GOT3 (cell line): ENCODE measurements around the gene ASTN2.

Experiments
- DNase-seq: peaks from one replicate; lab custom pipeline; 2025; ENCODE audit warnings: mixed read lengths; lab: John Stamatoyannopoulos, UW

ASTN2 gene, protein sequence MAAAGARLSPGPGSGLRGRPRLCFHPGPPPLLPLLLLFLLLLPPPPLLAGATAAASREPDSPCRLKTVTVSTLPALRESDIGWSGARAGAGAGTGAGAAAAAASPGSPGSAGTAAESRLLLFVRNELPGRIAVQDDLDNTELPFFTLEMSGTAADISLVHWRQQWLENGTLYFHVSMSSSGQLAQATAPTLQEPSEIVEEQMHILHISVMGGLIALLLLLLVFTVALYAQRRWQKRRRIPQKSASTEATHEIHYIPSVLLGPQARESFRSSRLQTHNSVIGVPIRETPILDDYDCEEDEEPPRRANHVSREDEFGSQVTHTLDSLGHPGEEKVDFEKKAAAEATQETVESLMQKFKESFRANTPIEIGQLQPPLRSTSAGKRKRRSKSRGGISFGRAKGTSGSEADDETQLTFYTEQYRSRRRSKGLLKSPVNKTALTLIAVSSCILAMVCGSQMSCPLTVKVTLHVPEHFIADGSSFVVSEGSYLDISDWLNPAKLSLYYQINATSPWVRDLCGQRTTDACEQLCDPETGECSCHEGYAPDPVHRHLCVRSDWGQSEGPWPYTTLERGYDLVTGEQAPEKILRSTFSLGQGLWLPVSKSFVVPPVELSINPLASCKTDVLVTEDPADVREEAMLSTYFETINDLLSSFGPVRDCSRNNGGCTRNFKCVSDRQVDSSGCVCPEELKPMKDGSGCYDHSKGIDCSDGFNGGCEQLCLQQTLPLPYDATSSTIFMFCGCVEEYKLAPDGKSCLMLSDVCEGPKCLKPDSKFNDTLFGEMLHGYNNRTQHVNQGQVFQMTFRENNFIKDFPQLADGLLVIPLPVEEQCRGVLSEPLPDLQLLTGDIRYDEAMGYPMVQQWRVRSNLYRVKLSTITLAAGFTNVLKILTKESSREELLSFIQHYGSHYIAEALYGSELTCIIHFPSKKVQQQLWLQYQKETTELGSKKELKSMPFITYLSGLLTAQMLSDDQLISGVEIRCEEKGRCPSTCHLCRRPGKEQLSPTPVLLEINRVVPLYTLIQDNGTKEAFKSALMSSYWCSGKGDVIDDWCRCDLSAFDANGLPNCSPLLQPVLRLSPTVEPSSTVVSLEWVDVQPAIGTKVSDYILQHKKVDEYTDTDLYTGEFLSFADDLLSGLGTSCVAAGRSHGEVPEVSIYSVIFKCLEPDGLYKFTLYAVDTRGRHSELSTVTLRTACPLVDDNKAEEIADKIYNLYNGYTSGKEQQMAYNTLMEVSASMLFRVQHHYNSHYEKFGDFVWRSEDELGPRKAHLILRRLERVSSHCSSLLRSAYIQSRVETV (N-terminal part only)

DNA sequence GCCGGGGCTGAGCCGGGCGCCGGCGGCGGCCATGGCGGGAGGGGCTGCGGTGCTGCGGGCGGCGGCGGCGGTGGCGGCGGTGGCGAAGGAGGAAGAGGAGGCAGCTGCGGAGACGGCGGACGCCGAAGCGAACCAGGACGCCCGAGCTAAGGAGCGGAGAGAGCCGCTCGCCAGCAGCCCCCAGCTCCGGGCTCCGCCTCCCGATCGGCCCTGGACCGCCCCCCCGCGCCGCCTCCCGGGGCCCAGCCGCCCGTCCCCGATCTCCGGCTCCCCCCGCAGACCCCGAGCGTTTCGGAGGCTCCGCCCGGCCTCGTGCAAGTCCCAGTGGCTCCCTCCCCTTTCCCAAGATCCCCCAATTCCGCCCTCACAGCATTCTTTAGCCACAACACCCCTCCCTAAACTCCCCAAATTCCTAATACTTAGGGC lies at the start of gene ASTN2:
Gene ASTN2 (minus strand): TSS at position 152 of the 426 bp plus-strand sequence. CDS start 119 bp downstream, at position 33.
- DNase-seq, result no peak

DNA sequence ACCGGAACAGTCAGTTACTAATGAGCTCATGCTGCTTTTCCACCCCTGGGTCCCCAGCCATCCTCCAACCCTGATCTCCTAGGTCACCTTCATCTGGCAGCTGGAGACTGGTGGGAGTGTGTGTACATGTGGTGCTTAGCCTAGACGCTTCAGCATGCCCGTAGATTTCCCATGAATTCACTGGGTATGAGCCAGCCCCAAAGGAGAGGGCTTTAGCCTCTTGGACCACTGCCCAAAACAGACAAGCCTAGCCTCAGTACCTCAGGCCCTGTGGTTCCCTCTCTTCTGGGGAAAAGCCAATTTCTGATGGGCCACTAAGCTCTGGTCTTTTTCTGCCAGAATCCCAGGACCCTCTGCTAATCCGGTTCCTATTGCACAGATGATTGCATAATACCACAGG lies 48.0 kb upstream of the ASTN2 start:
- DNase-seq, result no peak

DNA sequence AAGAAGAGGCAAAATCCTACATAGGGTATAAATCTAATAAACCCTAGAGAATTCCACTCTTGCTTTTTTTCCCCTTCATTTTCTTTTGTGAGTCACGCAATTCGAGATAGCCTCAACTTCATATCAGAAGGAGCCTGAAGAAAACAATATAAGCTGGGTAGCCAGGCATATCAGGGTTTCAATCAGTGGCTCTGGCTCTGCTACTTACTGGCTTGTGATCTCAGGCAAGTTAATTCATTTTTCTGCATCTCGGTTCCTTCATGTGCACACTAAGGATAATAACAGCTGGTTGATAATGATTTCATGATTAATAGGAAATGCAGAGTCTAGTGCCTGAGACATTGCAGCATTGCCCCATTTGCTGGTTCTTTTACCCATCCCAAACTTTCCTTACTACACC lies 46.5 kb upstream of the ASTN2 start:
- no peak for DNase-seq

DNA sequence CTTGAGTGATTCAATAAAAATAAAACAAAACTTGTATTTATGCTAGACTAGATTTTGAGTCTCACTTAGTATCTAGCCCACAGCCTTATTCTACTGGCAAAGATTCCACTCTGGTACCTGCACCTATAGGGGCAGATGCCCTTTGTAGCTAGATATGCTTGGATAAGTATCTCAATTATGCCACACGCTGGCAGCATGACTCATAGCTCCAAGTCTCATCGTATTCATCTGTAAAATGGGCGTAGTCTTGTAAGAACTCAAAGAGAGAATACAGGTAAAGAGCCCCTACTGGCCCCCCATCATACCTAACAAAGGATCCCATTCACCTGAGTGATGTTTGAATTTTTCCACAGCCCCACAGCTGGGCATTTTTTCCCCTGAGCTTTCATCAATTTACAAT lies 45.9 kb upstream of the ASTN2 start:
- DNase-seq, result no peak

DNA sequence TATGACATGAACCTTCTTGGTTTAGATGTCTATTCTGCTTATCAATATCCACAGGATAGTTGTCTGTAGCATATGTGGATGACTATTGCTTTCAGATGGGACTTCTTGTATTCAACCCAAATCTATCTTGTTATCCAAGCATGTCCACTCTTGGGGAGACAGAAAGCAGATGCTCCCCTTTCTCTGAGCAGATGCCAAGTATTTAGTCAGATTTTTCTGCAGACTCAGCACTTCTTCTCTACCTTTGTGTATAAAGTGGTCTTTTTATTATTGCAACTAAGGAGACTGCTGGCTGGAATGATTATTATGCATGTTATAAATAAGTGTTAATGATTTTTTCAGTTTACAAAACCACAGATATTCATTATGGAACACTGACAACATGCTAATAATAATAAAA lies 45.1 kb upstream of the ASTN2 start:
- DNase-seq, result no peak

DNA sequence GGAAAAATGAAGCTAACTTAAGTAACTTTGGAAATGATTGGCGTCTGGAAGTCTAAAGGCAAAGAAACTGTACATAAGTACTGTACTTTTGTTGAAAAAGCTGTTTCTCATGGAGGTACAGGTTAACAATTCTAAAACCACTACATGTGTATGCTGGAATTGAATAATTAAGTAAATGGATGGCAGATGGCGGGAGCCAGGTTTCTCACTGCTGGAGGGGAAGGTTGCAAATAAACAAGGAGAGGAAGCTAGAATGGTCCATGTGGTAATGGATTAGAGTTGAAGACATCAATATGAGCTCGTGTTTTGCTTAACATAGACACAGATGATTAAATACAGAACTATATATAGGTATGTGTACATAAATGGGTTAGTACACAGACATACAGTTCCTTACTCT lies 43.2 kb upstream of the ASTN2 start:
- DNase-seq, result no peak

DNA sequence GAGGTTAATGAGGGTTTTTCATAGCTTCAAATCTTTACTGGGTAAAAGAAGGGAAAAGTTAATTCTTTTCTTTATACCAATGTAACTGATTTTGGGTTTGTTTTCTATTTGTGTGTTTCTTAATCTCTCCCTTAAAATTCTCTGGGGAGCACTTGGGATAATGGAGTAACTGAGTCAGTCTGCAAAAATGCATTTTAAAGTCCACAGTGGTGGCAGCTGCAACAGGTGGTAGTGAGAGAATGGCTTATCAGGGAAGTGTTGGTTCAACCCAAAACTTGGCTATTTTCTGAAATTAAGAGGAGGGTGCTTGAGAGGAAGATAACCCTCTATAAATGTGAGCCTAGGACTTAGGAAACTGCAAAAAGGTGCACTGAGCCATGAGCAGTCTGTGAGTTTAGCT lies 39.9 kb upstream of the ASTN2 start:
- no peak for DNase-seq

DNA sequence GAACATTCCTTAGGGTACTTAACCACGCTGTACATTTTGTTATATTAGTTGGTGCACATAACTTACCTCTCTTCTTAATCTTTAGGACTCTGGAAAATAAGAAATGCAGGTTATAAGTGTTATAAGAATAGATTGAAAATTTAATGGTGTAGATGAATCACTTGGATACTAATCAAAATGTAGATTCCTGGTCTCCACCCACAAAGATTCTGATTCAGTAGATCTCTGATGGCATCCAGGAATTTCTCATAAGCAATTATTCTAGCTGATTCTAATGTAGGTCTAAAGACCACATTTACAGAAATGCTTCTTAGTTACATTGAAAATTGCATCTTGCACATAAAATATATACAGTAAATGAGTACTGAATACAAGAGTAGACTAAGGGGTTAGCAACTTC lies 38.9 kb upstream of the ASTN2 start:
- no peak for DNase-seq

DNA sequence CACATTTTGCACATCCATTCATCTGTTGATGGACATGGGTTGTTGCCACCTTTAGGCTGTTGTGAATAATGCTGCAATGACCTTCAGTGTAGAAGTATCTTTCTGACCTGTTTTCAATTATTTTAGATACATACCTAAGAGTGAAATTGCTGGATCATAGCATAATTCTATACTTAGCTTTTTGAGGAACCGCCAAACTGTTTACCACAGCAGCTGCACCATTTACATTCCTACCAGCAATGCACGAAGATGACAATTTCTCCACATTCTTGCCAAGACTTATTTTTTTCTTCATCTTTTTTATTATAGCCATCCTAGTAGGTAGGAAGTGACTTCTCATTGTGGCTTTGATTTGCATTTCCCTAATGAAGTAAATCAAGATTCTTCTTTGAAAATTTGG lies 36.5 kb upstream of the ASTN2 start:
- no peak for DNase-seq

DNA sequence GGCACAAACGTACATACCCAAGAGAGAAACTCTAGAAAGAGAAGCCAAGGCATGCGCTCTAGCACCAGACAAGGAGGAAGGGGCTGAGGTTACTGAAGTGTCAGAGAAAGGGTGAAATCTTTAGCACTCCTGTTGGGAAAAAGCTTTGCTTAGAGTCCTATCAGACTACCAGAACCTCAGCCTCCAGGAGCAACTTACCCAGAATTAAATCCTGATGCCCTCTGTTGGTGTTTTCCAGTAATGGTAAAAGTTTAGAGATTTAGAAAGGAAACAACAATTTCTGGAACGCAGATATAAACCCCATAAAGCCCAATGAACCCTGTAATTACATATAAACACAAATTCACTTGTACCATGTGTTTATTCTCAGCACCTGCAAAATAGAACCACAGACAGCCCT lies 33.2 kb upstream of the ASTN2 start:
- DNase-seq, result no peak

DNA sequence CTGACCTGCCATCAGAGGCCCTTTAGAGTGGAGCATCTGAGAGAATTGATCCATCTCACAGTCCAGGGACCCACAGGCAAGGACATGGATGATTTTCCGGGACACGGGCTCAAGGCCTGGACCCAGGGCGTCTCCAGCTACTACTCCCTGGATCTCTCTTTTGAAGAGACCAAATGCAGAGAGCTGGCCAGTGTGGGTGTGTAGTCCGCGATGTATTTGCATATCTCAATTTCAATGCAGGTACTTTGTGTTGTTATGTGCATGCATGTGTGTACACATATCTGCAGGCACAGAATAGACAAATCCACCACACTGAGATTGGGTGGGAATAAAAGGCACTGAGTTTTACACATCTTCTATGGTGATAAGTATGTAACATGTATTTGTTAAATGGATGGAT lies 30.8 kb upstream of the ASTN2 start:
- DNase-seq, result no peak

DNA sequence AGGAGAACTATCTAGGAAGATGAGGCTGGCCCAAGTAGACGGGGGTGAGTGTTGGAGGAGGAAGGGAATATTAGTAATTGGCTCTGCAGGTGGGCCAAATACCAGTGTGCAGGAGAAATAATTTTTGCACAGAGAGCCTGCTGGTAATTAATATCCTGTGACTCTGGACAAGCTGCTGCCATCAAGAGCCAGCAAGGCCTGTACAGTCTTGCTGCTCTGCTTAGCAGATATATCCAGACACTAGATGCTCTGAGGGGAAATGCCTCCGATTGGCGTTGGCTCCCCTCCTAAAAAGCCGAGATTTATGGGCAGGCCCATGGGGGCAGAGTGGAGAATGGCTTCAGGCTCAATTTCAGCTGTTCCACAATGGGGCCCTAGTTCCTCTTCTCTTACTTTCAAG lies 29.6 kb upstream of the ASTN2 start:
- DNase-seq, result no peak

DNA sequence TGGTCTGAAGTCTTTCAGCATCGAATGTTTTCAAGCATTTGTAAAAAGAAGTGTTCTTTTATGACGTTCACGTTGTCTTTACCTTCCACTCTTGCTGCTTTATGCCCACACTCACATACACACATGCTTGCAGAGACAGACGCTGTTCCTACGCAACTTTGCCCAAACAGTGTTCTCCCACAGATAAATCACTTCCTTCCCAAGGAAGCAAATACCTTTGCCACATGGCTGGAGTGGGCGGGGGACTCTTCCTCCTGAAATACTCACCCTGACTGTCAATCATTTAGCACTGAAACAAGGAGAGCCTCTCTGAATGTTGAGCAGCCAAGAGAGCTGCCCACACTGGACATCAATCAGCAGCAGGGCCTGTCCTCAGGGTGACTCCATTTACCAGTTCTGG lies 22.4 kb upstream of the ASTN2 start:
- DNase-seq, result no peak

DNA sequence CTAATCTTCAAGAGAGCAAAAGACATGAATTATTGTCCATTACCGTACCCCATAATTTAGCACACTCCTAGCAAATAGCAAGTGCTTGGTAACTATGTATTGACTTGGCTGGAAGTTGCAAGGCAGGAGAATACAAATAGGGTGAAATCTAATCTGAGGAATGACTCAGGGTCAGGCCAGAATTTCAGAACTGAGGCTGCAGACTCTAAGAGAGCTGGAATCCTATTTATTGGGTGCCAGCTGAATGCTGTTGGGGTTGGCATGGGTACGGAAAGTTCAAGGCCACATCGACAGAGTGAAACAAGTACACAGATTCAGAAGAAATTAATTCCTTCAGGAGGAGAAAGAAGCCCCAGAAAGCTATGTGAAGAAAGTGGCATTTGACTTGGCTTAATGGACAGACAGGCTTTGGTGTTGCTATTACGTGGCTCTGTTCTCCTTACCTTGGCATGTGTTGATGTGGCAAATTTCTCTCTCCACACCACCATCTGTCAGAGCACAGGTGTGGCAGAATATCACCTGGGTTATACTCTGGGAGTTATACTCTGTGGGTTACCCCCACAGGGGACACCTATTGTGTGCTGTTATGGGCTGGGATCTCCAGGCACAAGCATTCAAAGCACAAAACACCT lies 20.9 kb upstream of the ASTN2 start:
- no peak for DNase-seq

DNA sequence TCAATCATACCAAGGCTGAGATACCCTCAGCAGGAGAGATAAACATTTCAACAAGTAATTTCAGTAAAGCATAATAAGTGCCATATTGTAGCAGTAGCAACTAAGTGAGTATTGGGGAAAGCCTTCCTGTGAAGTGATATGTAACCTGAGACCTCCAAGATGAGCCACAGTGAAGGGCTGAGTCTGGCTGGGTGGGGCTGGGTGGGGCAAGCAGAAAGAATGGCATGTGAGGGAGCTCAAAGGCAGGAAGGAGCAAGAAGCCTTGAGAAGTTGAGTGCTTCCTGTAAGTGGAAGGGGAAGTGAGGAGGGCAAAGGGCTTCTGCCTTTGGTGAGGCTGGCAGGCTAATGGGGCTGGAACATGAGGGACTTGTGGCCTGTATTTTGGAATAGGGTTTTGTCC lies 19.7 kb upstream of the ASTN2 start:
- DNase-seq, result no peak

DNA sequence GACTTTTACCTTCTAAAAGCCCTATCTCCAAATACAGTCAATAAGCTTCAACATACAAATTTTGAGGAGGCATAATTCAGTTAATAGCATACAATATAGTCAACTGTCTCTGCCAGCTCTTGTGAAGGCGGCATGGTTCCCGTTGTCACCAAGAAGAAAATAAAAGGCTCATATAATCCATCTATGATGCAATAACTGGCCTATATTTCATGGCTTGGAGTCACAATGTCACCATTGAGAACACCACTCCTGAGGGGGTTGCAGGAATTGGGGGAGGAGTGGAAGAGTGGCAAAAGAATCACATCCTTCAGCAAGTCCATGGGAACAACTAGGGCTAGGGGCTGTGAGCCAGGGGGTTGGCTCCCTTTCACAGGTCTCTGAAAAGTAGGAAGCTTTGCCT lies 16.0 kb upstream of the ASTN2 start:
- DNase-seq, result no peak

DNA sequence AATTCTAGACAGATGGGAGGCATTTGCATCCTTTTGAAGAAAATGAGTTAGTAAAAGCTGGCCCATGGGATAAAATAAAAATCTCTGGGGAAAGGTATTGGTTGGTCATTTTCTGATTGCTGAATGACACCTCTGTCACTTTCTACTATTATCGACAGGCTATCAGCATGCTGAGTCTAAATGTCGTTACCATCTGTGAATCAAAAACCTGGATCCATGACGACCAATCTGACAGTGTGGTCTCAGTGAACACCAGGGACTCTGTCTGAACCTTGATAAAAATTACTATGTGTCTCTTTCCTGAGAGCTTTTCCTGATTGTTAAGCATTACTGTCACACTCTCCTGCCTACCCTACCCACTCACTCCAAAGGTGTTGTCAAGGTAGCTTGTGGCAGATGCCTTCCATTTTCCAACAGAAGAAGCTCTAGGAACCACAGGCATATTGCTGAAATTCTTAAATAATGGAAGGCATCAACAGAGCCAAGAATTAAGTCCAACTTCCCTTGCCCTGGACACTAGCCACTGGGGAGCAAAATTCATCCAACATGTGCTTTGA lies 12.6 kb upstream of the ASTN2 start:
- no peak for DNase-seq

DNA sequence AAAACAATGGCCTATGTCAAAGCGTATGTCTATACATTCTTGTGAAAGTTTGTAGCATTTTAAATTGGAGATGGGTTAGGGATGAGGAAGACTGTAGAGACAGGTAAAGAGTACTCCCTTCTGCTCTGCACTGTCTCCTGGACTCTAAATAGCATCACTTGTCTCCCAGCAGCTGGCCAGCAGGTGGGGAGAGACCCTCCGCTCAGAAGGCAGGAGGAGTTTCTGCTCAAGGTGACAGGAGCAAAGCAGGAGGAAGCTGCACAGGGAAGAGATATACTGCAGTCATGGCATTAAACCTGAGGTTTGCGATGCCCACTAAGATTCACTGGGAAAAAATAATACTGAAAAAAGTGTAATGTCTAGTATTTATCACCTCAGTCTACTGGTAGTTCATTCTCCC lies 10.7 kb upstream of the ASTN2 start:
- no peak for DNase-seq

DNA sequence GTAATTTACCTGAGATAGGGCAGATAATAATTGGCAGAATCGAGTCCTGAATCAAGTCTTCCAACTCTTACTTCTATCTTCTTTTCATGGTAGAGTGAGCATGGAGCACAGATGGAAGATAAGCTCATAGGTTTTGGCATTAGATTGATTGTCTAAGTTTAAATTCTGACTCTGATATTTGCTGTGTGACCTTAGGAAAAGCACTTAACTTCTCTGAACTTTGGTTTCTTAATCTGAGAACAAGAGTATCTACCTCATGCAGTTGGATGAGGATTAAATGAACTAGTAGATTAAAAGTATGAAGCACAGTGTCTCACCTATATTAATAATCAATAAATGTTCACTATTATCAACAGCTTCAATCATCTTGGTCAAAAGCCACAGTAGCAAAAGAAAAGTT lies 9.4 kb upstream of the ASTN2 start:
- no peak for DNase-seq

DNA sequence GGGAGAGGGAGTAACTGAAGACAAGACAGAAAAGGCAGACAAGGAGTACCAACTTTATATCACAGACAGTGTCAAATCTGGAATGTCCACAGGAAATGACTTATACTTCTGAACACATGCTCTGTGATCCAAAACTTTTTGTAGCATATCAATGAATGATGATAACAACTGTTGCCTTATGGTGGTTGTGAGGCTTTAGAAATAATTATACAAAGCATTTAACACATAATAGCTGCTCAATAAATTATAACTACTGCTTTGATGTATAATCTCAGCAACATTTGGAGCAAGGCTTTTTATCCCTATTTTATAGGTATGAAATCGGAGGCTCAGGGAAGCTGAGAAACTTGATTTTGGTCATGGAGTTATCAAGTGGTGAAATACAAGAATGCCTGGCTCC lies 3.3 kb upstream of the ASTN2 start:
- no peak for DNase-seq

DNA sequence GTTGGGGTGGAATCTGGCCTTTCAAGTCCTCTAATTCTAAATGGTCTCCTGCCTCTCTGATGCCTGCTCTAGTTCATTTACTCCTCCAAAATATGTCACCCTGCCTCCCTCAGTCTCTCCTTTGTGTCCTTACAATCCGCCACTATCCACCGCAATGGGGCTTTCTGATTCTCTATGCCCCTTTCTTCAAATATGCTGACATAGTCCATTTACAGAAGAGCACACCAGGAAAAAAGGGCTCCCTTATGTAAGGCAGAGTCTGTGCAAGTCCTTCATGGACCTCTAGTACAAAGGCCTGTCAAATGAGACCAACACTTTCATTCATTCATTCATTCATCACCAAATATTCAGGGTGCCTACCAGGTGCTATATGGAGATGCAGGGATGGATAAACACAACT lies 2.0 kb upstream of the ASTN2 start:
- no peak for DNase-seq
